GM12892 (cell line): ENCODE data around the gene FLNA.
"Not testable (repeated sequence)": the region's sequence is repeated elsewhere in the genome, so short reads cannot be mapped to it uniquely, and the experiment has no call there.

Source experiments
- DNase-seq: peaks from one replicate; pipeline ENCODE4 v3.0.0; 2011; ENCODE audit not compliant: insufficient read length
- FAIRE-seq: peaks from 2 replicates; lab custom pipeline; 2011; peaks lifted over from hg19 to GRCh38; lab: Jason Lieb, UNC
- POLR2A ChIP-seq: IDR thresholded peaks from 2 replicates; pipeline ENCODE4 v1.6.1; 2011; ENCODE audit warnings: low read depth, low read length, control low read depth
- POLR2AphosphoS5 ChIP-seq: IDR thresholded peaks from 2 replicates; pipeline ENCODE4 v1.6.1; 2011; ENCODE audit warnings: low read depth, low read length, control low read depth
- TAF1 ChIP-seq: IDR thresholded peaks from 2 replicates; pipeline ENCODE4 v1.6.1; 2011; ENCODE audit warnings: low read depth, mild to moderate bottlenecking, control low read depth, low read length, borderline replicate concordance

Gene FLNA

DNA sequence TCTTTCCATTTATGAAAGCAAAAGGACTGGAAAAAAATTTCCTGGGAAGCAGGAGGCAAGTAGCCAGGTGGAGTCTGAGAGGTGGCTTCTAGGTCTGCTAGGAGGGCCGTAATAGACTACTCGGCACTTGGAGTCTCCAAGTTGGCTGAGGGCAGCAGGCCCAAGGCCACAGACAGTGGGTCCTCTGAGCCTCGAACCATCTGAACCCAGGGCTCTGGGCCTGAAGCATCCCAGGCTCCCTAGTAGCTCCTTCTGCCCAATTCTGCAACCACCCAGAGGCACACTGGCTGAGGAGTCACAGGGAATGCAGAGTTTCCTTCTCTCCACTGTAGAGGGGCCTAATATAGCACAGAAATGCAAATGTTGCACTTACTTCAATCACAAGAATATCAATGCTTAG, 59.0 kb downstream of the FLNA start:
- TF ChIP-seq POLR2A, result no peak
- DNase-seq (no peak), FAIRE-seq (no peak)

DNA sequence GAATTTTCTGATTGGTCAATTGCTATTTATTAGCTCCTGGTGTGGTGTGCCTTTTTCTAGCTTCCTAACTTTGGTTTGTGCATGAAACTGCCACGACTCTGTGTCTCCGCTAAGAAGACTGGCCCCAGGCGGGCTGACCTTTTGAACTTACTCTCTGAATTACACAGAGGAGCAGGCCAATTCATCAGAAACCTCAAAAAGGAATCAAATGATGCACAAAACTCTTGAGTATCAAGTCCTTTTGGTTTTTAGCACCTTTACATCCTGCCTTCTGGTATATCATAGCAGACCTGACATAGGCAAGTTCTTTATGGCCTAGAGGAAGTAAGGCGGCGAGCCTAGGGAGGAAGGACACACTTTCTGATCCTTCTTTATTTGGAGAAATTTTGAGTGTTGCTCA, 61.3 kb downstream of the FLNA start:
- TF ChIP-seq POLR2A (no peak), TAF1 (no peak), POLR2AphosphoS5 (no peak)
- no peak for DNase-seq
- no peak for FAIRE-seq

GRCh38 chrX:154312116-154312515, 62.3 kb downstream of the FLNA start:
- FAIRE-seq (no peak), DNase-seq (no peak)
- no peak for TF ChIP-seq TAF1
- no peak for TF ChIP-seq POLR2AphosphoS5
- no peak for TF ChIP-seq POLR2A

DNA sequence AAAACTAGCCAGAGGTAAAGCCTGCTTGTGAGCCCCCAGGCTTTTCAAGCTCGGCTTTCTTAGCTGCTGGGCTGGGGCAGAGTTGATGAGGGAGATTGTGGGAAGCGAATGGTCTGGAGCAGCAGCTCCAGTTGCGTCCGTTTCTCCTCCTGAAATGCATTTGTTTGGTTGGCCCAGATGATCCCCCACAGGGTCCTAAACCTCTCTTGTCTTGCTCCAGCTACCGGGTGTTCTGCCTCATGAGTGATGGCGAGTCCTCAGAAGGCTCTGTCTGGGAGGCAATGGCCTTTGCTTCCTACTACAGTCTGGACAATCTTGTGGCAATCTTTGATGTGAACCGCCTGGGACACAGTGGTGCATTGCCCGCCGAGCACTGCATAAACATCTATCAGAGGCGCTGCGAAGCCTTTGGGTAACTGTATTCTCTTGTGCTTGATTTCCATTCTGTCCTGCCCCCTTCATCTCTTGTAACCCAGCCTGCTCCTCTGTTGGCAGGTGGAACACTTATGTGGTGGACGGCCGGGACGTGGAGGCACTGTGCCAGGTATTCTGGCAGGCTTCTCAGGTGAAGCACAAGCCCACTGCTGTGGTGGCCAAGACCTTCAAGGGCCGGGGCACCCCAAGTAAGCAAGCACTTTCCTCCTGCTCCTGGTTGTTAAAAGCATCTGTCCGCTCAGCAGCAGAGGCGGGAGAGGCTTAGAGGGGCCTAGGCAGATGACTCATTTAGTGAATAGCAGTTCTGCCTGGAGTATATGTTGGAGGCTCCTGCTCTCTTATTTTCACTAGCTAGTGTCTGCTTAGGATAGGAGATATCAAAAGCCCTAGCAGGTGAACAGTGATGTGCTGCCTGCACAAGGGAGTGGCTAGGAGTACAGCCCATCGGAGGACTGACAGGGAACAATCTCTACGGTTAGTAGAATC, 63.6 kb downstream of the FLNA start:
- no peak for DNase-seq
- TF ChIP-seq POLR2A, result no peak
- TF ChIP-seq POLR2AphosphoS5, result no peak
- TF ChIP-seq TAF1, result no peak
- FAIRE-seq, result no peak

DNA sequence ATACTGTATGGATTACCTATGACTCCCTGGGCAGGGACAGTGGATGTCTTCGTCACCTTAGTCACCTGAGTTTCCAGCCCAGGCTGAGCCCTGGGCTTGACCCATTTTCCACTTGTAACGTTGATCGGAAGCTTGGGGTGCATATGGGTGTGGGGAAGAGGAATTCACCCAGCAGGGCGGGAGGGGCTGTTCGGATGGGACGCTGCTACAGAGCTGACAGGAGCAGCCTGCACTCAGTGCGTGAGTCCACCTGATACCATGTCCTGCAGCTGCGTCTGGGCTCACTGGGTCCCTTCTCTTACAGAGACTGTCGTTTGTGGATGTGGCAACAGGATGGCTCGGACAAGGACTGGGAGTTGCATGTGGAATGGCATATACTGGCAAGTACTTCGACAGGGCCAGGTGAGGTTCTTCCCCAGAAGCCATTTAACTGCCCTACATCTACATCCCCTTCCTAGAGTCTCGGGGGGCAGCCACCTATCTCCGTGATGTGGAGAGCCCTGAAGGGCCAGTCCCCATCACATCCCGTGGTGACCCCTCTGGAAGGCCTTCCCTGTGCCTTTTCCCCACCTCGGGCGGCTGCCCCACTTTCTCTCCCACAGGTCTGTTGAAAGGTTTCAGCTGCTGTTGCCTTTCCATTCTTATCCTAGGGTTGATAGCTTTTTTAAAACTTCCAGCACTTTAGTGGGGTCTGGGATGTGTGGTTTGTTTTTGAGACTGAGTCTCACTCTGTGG, 65.2 kb downstream of the FLNA start:
- TF ChIP-seq TAF1 (no peak), POLR2AphosphoS5 (no peak), POLR2A (no peak)
- FAIRE-seq (no peak), DNase-seq (no peak)

DNA sequence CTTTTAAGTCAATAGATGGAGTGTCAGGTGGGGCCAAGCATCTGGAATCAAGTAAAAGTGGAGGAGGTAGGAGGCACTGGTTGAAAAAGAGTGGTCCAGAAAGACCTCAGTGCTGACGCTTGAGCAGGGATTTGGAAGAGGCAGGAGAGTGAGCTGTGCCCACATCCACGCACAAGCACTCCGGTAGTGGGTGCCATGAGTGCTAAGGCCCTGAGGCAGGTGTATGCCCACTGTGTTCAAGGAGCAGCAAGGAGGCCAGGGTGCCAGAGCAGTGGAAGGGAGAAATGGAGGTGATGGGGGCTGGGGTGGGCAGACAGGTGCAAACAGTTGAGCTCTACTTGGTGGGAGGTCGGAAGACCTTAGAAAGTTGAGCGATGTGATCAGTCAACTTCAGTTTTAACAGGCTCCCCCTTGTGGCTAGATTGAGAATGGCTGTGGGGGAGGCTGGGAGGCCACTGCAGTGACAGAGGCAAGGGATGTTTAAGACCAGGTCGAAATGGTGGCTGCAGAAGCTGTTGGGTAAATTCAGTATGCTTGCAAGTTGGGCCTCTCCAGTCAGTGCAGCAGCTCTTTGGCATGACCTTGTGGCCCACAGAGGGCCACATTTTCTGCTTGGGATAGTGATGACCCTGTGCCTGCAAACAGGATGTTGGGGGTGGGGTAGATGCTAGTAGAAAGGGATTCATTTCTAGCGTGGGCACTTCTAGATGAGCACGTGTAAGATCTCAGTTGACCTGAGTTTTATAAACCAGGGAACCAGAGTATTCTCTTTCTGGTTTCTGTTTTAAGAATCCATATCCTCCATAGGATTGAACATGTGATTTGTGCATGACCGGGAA, 66.1 kb downstream of the FLNA start:
- FAIRE-seq (peak; percentile 78), DNase-seq (no peak)
- no peak for TF ChIP-seq TAF1
- no peak for TF ChIP-seq POLR2A

DNA sequence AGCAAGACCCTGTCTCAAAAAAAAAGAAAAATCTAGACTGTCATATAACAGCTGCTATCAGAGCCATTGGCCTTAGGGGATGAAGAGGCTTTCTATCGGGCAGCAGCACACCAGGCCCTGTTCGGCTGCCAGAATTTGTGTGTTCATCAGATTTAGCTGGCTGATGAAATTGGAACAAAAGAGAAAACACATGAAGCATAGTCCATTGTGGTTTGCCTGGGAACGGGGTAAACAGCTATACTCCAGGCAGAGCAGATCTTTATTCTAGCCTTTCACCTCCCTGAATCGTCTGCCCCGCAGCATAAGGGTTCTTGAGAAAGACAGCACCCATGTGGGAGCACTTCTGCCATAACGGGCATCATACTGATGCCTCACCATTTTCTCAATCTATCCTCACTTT, 67.2 kb downstream of the FLNA start:
- no peak for DNase-seq
- no peak for FAIRE-seq
- TF ChIP-seq POLR2A (no peak), POLR2AphosphoS5 (no peak), TAF1 (no peak)

DNA sequence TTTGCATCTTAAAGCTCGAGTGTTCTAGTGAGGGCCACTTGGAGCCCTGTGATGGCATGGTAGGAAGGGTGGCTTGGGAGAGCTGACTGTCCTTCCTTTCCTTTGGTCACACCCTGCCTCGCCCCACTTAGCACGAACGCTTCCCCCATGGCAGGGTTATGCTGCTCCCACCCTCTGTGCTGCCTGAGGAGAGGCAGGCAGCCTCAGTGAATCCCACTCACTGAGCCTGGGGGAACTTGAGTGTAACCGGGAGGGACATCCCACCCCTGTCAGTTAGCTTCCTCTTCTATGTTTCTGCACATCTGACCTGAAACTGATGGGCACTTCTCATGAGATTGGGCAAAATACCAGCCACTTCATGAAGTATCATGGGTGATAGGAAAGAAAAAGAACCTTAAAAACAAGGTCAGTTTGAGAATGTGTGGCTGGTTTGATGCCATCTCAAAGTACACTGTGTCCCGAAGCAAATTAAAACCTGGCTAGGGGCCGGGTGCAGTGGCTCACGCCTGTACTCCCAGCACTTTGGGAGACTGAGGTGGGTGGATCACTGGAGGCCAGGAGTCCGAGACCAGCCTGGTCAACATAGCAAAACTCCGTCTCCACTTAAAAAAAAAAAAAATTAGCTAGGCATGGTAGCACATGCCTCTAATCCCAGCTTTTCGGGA, 68.8 kb downstream of the FLNA start:
- FAIRE-seq (no peak), DNase-seq (no peak)
- TF ChIP-seq POLR2AphosphoS5, result no peak
- TF ChIP-seq TAF1, result no peak
- no peak for TF ChIP-seq POLR2A

DNA sequence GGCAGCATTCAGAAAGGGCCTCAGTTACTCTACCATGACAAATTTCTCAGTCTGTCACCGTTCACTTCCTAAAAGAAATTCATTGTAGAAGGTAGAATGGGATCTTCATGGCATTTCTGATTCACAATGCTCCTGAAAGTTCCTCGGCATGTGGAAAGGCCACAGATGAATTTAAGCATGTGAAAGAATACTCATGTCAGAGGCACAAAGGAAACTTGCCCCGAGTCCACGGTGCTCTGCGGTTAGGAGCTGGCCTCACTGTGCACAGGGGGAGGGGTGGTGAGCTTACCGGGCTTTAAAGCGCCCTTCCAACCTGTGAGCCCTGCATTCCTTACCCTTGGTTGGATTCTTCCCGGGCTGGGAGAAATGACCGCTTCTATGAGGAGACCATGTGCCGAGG, 69.6 kb downstream of the FLNA start:
- no peak for DNase-seq
- no peak for FAIRE-seq
- TF ChIP-seq TAF1 (no peak), POLR2AphosphoS5 (no peak), POLR2A (no peak)

DNA sequence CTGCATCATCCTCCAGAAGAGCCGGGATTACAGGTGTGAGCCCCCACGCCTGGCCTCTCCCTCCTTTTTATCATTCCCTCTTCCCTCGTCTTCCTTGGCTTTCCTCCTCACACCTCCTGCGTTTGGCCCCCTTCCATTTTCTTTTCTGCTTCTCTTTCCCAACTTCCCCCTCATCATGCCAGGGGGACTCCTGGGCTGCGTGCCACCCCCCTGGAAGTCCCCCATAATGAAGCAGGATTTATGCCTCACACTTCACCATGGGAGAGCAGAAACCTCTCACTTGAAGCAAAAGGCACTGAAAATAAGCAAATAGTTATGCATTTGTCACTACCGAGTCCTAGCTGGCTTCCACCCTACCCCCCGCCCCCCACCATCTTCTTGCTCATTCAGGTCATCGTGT, 71.0 kb downstream of the FLNA start:
- TF ChIP-seq POLR2AphosphoS5, result no peak
- TF ChIP-seq POLR2A, result no peak
- TF ChIP-seq TAF1, result no peak
- FAIRE-seq, result no peak
- DNase-seq, result no peak

GRCh38 chrX:154302998-154303397, 71.4 kb downstream of the FLNA start:
- peak; percentile 62 for FAIRE-seq
- DNase-seq, result not testable (repeated sequence)

DNA sequence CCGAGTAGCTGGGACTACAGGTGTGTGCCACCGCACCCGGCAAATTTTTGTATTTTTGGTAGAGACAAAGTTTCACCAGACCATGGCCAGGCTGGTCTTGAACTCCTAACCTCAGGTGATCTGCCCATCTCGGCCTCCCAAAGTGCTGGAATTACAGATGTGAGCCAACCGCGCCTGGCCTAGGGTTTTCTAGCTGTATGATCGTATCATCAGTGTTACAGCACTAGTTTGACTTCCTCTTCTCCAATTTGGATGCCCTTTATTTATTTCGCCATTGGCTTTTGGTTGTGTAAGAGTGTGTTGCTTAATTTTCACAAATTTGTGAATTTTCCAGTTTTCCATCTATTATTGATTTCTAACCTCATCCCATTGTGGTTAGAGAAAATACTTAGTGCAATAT, 73.6 kb downstream of the FLNA start:
- FAIRE-seq (no peak), DNase-seq (no peak)
- TF ChIP-seq POLR2AphosphoS5, result no peak
- TF ChIP-seq POLR2A, result no peak
- no peak for TF ChIP-seq TAF1
